PC-9 (cell line): Measurements from ENCODE around the gene SERHL2.
"Not testable (repeated sequence)": the region's sequence is repeated elsewhere in the genome, so short reads cannot be mapped to it uniquely, and the experiment has no call there.

Experiments used
- EZH2 ChIP-seq: fragments of 200-600 bp; sonication (generic); IDR thresholded peaks from 2 replicates; pipeline ENCODE4 v1.8.0; 2017; ENCODE audit warnings: antibody characterized with exemption, low read depth
- TF ChIP-seq, protein P1 (sequence below): fragments of 200-600 bp; sonication (generic); conservative IDR thresholded peaks from 2 replicates; pipeline ENCODE4 v1.6.1; 2017; ENCODE audit warnings: mixed run types, antibody characterized with exemption, mild to moderate bottlenecking, moderate library complexity

DNA sequence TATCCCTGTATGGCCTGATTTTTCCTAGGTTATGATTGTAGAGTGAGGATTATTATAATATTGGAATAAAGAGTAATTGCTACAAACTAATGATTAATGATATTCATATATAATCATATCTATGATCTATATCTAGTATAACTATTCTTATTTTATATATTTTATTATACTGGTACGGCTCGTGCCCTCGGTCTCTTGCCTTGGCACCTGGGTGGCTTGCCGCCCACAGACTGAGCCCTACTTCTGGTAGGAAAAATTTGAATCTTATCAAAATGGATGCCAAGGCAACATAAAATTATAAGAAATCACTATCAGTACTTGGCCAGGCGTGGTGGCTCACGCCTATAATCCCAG is 1.5 kb upstream of the SERHL2 start:
- TF ChIP-seq, protein P1, sequence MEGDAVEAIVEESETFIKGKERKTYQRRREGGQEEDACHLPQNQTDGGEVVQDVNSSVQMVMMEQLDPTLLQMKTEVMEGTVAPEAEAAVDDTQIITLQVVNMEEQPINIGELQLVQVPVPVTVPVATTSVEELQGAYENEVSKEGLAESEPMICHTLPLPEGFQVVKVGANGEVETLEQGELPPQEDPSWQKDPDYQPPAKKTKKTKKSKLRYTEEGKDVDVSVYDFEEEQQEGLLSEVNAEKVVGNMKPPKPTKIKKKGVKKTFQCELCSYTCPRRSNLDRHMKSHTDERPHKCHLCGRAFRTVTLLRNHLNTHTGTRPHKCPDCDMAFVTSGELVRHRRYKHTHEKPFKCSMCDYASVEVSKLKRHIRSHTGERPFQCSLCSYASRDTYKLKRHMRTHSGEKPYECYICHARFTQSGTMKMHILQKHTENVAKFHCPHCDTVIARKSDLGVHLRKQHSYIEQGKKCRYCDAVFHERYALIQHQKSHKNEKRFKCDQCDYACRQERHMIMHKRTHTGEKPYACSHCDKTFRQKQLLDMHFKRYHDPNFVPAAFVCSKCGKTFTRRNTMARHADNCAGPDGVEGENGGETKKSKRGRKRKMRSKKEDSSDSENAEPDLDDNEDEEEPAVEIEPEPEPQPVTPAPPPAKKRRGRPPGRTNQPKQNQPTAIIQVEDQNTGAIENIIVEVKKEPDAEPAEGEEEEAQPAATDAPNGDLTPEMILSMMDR = not testable (repeated sequence)
- not testable (repeated sequence) for TF ChIP-seq EZH2
